ENCODE measurements around the gene HIGD2B.
"Not testable (repeated sequence)": the region's sequence is repeated elsewhere in the genome, so short reads cannot be mapped to it uniquely, and the experiment has no call there.

Gene HIGD2B

GRCh38 chr15:72685925-72686794 is at the start of gene HIGD2B, which contains the start of gene BBS4:
HIGD2B (minus strand) TSS chr15:72686182; CDS start chr15:72676374, 9,808 bp downstream.
BBS4 (plus strand) TSS chr15:72686207; CDS start chr15:72686228, 21 bp downstream.
- DNase-seq (ENCODE audit: low read depth in 2 of 2, low spot score in 1 of 2), result peak; percentile 65 to 73

GRCh38 chr15:72735111-72735510 is 49.1 kb upstream of the HIGD2B start:
- DNase-seq (ENCODE audit: low read depth in 2 of 2, low spot score in 1 of 2), result no peak

- no peak for DNase-seq (ENCODE audit: low read depth in 2 of 2, low spot score in 1 of 2)
These were observed 48.2 kb upstream of the HIGD2B start for GRCh38 chr15:72733941-72734738.

- DNase-seq (ENCODE audit: low read depth in 2 of 2, low spot score in 1 of 2), result no peak
These were observed 46.5 kb upstream of the HIGD2B start for GRCh38 chr15:72732516-72732915.

GRCh38 chr15:72732086-72732485 is 46.1 kb upstream of the HIGD2B start:
- no peak for DNase-seq (ENCODE audit: low read depth in 2 of 2, low spot score in 1 of 2)

GRCh38 chr15:72728821-72729220 is 42.8 kb upstream of the HIGD2B start:
- DNase-seq (ENCODE audit: low read depth in 2 of 2, low spot score in 1 of 2), result no peak

- not testable (repeated sequence) for DNase-seq (ENCODE audit: low read depth in 2 of 2, low spot score in 1 of 2)
These were observed 42.3 kb upstream of the HIGD2B start for GRCh38 chr15:72728249-72728648.

- no peak for DNase-seq (ENCODE audit: low read depth in 2 of 2, low spot score in 1 of 2)
These were observed 41.2 kb upstream of the HIGD2B start for GRCh38 chr15:72727154-72727553.

GRCh38 chr15:72725851-72726250 is 39.9 kb upstream of the HIGD2B start:
- not testable (repeated sequence) for DNase-seq (ENCODE audit: low read depth in 2 of 2, low spot score in 1 of 2)

- no peak for DNase-seq (ENCODE audit: low read depth in 2 of 2, low spot score in 1 of 2)
These were observed 39.5 kb upstream of the HIGD2B start for GRCh38 chr15:72725446-72725845.

GRCh38 chr15:72724028-72724427 is 38.0 kb upstream of the HIGD2B start:
- no peak for DNase-seq (ENCODE audit: low read depth in 2 of 2, low spot score in 1 of 2)

- DNase-seq (ENCODE audit: low read depth in 2 of 2, low spot score in 1 of 2), result peak; percentile 22 to 59
These were observed 36.2 kb upstream of the HIGD2B start for GRCh38 chr15:72722071-72722696.

- not testable (repeated sequence) for DNase-seq (ENCODE audit: low read depth in 2 of 2, low spot score in 1 of 2)
These were observed 22.7 kb upstream of the HIGD2B start for GRCh38 chr15:72708551-72709303.

GRCh38 chr15:72706266-72706665 is 20.3 kb upstream of the HIGD2B start:
- DNase-seq (ENCODE audit: low read depth in 2 of 2, low spot score in 1 of 2), result no peak

- DNase-seq (ENCODE audit: low read depth in 2 of 2, low spot score in 1 of 2), result no peak
These were observed 14.1 kb upstream of the HIGD2B start for GRCh38 chr15:72700076-72700475.

GRCh38 chr15:72698938-72699337 is 13.0 kb upstream of the HIGD2B start:
- no peak for DNase-seq (ENCODE audit: low read depth in 2 of 2, low spot score in 1 of 2)

GRCh38 chr15:72690938-72691337 is 5.0 kb upstream of the HIGD2B start:
- no peak for DNase-seq (ENCODE audit: low read depth in 2 of 2, low spot score in 1 of 2)

- DNase-seq (ENCODE audit: low read depth in 2 of 2, low spot score in 1 of 2), result no peak
These were observed 2.7 kb upstream of the HIGD2B start for GRCh38 chr15:72688697-72689096.

GRCh38 chr15:72685301-72685924 is 569 bp downstream of the HIGD2B start:
- no peak for DNase-seq (ENCODE audit: low read depth in 2 of 2, low spot score in 1 of 2)

GRCh38 chr15:72682772-72683171 is 3.2 kb downstream of the HIGD2B start:
- no peak for DNase-seq (ENCODE audit: low read depth in 2 of 2, low spot score in 1 of 2)

Measured in stimulated activated CD8-positive, alpha-beta memory T cell treated with anti-CD3 and anti-CD28 coated beads, Interleukin-4, amount 100 ng/mL, for 4 hours (primary cell).